ENCODE data around the gene ARHGEF4. TPM values are rescaled to one million over a fixed set of nuclear protein-coding genes. Genes with fewer than 3 reads are reported as not detected.

Gene ARHGEF4
- total RNA-seq, 6 experiments from 2014 or later: 0.44 to 6.7 (median 0.67) TPM; not detected in 2

- no peaks in the 10 kb centered on the region for H3K9me3 ChIP-seq
- H3K4me1 ChIP-seq: no peaks in the 10 kb centered on the region
- 77% methylated on average over 2 of the region's 2 CpGs for WGBS (ENCODE audit: insufficient coverage, low coverage, low lambda C conversion rate, missing lambda C conversion rate)
- no peak overlapping the region for H3K4me3 ChIP-seq
- H3K27ac ChIP-seq: no peak overlapping the region
- H3K27me3 ChIP-seq: no peaks in the 10 kb centered on the region
- DNase-seq (no peak), ATAC-seq (no peak)
- intact Hi-C loops (cut with DNase I): no loop called here
- no peak for TF ChIP-seq POLR2A (IDR thresholded peaks at IDR 0.05)
- H3K36me3 ChIP-seq: no peaks in the 10 kb centered on the region
Observed at GRCh38 chr2:131006561-131006960, 169.8 kb downstream of the ARHGEF4 start.

- no peak for TF ChIP-seq POLR2A (IDR thresholded peaks at IDR 0.05)
- no peak for TF ChIP-seq CTCF (IDR thresholded peaks at IDR 0.05)
- no peaks in the 10 kb centered on the region for H3K27me3 ChIP-seq
- no peaks in the 10 kb centered on the region for H3K36me3 ChIP-seq
- no peak for DNase-seq
- H3K9me3 ChIP-seq: no peaks in the 10 kb centered on the region
- no peak for ATAC-seq
- no peak overlapping the region for H3K27ac ChIP-seq
- intact Hi-C loops (cut with DNase I): no loop called here
- 64% methylated on average over 1 of the region's 1 CpG for WGBS (ENCODE audit: insufficient coverage, low coverage, low lambda C conversion rate, missing lambda C conversion rate)
- no peak overlapping the region for H3K4me3 ChIP-seq
- no peaks in the 10 kb centered on the region for H3K4me1 ChIP-seq
Observed at GRCh38 chr2:131008967-131009366, 172.3 kb downstream of the ARHGEF4 start.

GRCh38 chr2:131009713-131010475 lies 173.2 kb downstream of the ARHGEF4 start:
- no peaks in the 10 kb centered on the region for H3K4me1 ChIP-seq
- H3K4me3 ChIP-seq: no peak overlapping the region
- H3K9me3 ChIP-seq: no peaks in the 10 kb centered on the region
- no peaks in the 10 kb centered on the region for H3K27me3 ChIP-seq
- H3K27ac ChIP-seq: no peak overlapping the region
- no peaks in the 10 kb centered on the region for H3K36me3 ChIP-seq
- ATAC-seq: no peak
- TF ChIP-seq CTCF (IDR thresholded peaks at IDR 0.05) (no peak), POLR2A (IDR thresholded peaks at IDR 0.05) (no peak)
- DNase-seq: no peak
- intact Hi-C loops (cut with DNase I): no loop called here
- 37% methylated on average over 6 of the region's 6 CpGs for WGBS (ENCODE audit: insufficient coverage, low coverage, low lambda C conversion rate, missing lambda C conversion rate)

- no peak for TF ChIP-seq CTCF (IDR thresholded peaks at IDR 0.05)
- TF ChIP-seq POLR2A (IDR thresholded peaks at IDR 0.05): no peak
- Histone ChIP-seq H3K4me1 (no peaks in the 10 kb centered on the region), H3K27ac (no peak overlapping the region), H3K27me3 (no peaks in the 10 kb centered on the region), H3K9me3 (no peaks in the 10 kb centered on the region), H3K4me3 (no peak overlapping the region), H3K36me3 (no peaks in the 10 kb centered on the region)
- intact Hi-C loops (cut with DNase I): no loop called here
- ATAC-seq (no peak), DNase-seq (no peak)
- WGBS (ENCODE audit: insufficient coverage, low coverage, low lambda C conversion rate, missing lambda C conversion rate): 31% methylated on average over 4 of the region's 4 CpGs
Observed at GRCh38 chr2:131010566-131010965, 173.9 kb downstream of the ARHGEF4 start.

GRCh38 chr2:131011486-131011885 lies 174.8 kb downstream of the ARHGEF4 start:
- 55% methylated on average over 7 of the region's 7 CpGs for WGBS (ENCODE audit: insufficient coverage, low coverage, low lambda C conversion rate, missing lambda C conversion rate)
- H3K4me1 ChIP-seq: no peaks in the 10 kb centered on the region
- H3K9me3 ChIP-seq: no peaks in the 10 kb centered on the region
- intact Hi-C loops (cut with DNase I): no loop called here
- no peak overlapping the region for H3K27ac ChIP-seq
- DNase-seq (no peak), ATAC-seq (no peak)
- TF ChIP-seq CTCF (IDR thresholded peaks at IDR 0.05) (no peak), POLR2A (IDR thresholded peaks at IDR 0.05) (no peak)
- H3K4me3 ChIP-seq: no peak overlapping the region
- H3K27me3 ChIP-seq: no peaks in the 10 kb centered on the region
- H3K36me3 ChIP-seq: no peaks in the 10 kb centered on the region
